Smooth muscle cell (in vitro differentiated cells): Measurements from ENCODE around the gene MOCOS. TPM values are rescaled to one million over a fixed set of nuclear protein-coding genes. Genes with fewer than 3 reads are reported as not detected.
A peak's percentile ranks its signal among the peaks of the same experiment; 100 is the strongest.

Source experiments
- DNase-seq: peaks from one replicate; lab custom pipeline; 2025; ENCODE audit not compliant: unreplicated experiment; lab: John Stamatoyannopoulos, UW
- H2AFZ ChIP-seq: fragments of 200-600 bp; sonication (generic); 2 replicates; pipeline ENCODE4 v1.6.0; 2016; ENCODE audit warnings: antibody characterized with exemption, low read depth, mild to moderate bottlenecking
- H3F3A ChIP-seq: fragments of 200-600 bp; sonication (generic); 2 replicates; pipeline ENCODE4 v1.6.0; 2017; ENCODE audit warnings: antibody characterized with exemption, low read depth
- H3K27ac ChIP-seq: fragments of 200-600 bp; sonication (generic); 2 replicates; pipeline ENCODE4 v1.5.1; 2016; ENCODE audit warnings: low read depth, mild to moderate bottlenecking
- H3K27me3 ChIP-seq: fragments of 200-600 bp; sonication (generic); 2 replicates; pipeline ENCODE4 v1.6.1; 2016; ENCODE audit warnings: low read depth, mild to moderate bottlenecking
- H3K36me3 ChIP-seq: fragments of 200-600 bp; sonication (generic); 2 replicates; pipeline ENCODE4 v1.5.1; 2016; ENCODE audit warnings: low read depth
- H3K4me1 ChIP-seq: fragments of 200-600 bp; sonication (generic); 2 replicates; pipeline ENCODE4 v1.5.1; 2016; ENCODE audit warnings: low read depth
- H3K4me2 ChIP-seq: fragments of 200-600 bp; sonication (generic); 2 replicates; pipeline ENCODE4 v1.6.0; 2016; ENCODE audit warnings: mild to moderate bottlenecking
- H3K4me3 ChIP-seq: fragments of 200-600 bp; sonication (generic); 2 replicates; pipeline ENCODE4 v1.5.1; 2016; ENCODE audit warnings: mild to moderate bottlenecking
- H3K79me2 ChIP-seq: fragments of 200-600 bp; sonication (generic); 2 replicates; pipeline ENCODE4 v1.6.0; 2016; ENCODE audit warnings: low read depth, mild to moderate bottlenecking
- H3K9ac ChIP-seq: fragments of 200-600 bp; sonication (generic); 2 replicates; pipeline ENCODE4 v1.6.0; 2016; ENCODE audit warnings: low read depth
- H3K9me3 ChIP-seq: fragments of 200-600 bp; sonication (generic); replicated peaks from 2 replicates; pipeline ENCODE4 v1.5.1; 2016; ENCODE audit warnings: low read depth
- H4K20me1 ChIP-seq: fragments of 200-600 bp; sonication (generic); 2 replicates; pipeline ENCODE4 v1.6.0; 2016; ENCODE audit warnings: low read depth
- CTCF ChIP-seq: fragments of 200-600 bp; sonication (generic); IDR thresholded peaks from 2 replicates; pipeline ENCODE4 v1.5.1; 2017; ENCODE audit warnings: borderline replicate concordance, mild to moderate bottlenecking, antibody characterized with exemption; ENCODE audit not compliant: insufficient read depth, poor library complexity, severe bottlenecking
- WGBS: methylation state at CpG from one replicate; pipeline ENCODE4 v1.1.7; 2016; ENCODE audit warnings: low lambda C conversion rate; 5-methylcytosine and 5-hydroxymethylcytosine counted together
- polyA plus RNA-seq: library from polyadenylated mRNA; unstranded; fragments of >200 nt; fragmentation: Nextera tagmentation; extraction: Ambion mirVana; gene quantifications from 2 replicates; pipeline ENCODE4 v1.2.1, GENCODE V29; 2016
- total RNA-seq: library from RNA; depleted of rRNA; stranded (reverse); fragments of >200 nt; gene quantifications from 2 replicates; pipeline ENCODE4 v1.2.3, GENCODE V29; 2014

Gene MOCOS
- total and polyA plus RNA-seq, 2 experiments from 2014 or later = 1.6 to 1.7 TPM

- DNase-seq = no peak
- no peak overlapping the region for H3K4me2 ChIP-seq
- no peak overlapping the region for H3K27ac ChIP-seq
- H3K4me3 ChIP-seq = no peak overlapping the region
- whole genome bisulfite sequencing = 71% methylated on average over 6 of the region's 6 CpGs
- peaks cover 35% of the 10 kb centered on the region for H3K4me1 ChIP-seq
- no peaks in the 10 kb centered on the region for H3K36me3 ChIP-seq
- no peak overlapping the region for H2AFZ ChIP-seq
- H3K9ac ChIP-seq = no peak overlapping the region
- no peak for TF ChIP-seq CTCF
- H3F3A ChIP-seq = no peaks in the 10 kb centered on the region
- H3K27me3 ChIP-seq = no peaks in the 10 kb centered on the region
- H3K79me2 ChIP-seq = peaks cover 48% of the 10 kb centered on the region
- no peaks in the 10 kb centered on the region for H4K20me1 ChIP-seq
- H3K9me3 ChIP-seq = no peaks in the 10 kb centered on the region
Observed at GRCh38 chr18:36300211-36300610, 112.9 kb downstream of the MOCOS start.

GRCh38 chr18:36301884-36302283 lies 114.6 kb downstream of the MOCOS start:
- Histone ChIP-seq H3K9ac (no peak overlapping the region), H3K9me3 (no peaks in the 10 kb centered on the region), H3K4me2 (peak overlapping the region; percentile 4), H3K4me3 (no peak overlapping the region), H3K79me2 (peaks cover 61% of the 10 kb centered on the region), H3K4me1 (peaks cover 31% of the 10 kb centered on the region), H3K27me3 (no peaks in the 10 kb centered on the region), H3F3A (no peaks in the 10 kb centered on the region), H2AFZ (no peak overlapping the region), H3K27ac (peak overlapping the region; percentile 41), H3K36me3 (no peaks in the 10 kb centered on the region), H4K20me1 (no peaks in the 10 kb centered on the region)
- DNase-seq = no peak
- 82% methylated on average over 5 of the region's 5 CpGs for WGBS
- TF ChIP-seq CTCF = no peak

GRCh38 chr18:36302676-36303075 lies 115.4 kb downstream of the MOCOS start:
- Histone ChIP-seq H3K9me3 (no peaks in the 10 kb centered on the region), H3K27ac (peak overlapping the region; percentile 41), H3F3A (no peaks in the 10 kb centered on the region), H4K20me1 (no peaks in the 10 kb centered on the region), H3K4me1 (peaks cover 31% of the 10 kb centered on the region), H3K79me2 (peaks cover 66% of the 10 kb centered on the region), H3K4me3 (no peak overlapping the region), H3K36me3 (no peaks in the 10 kb centered on the region), H3K27me3 (no peaks in the 10 kb centered on the region), H2AFZ (no peak overlapping the region), H3K9ac (no peak overlapping the region), H3K4me2 (no peak overlapping the region)
- TF ChIP-seq CTCF = no peak
- no peak for DNase-seq
- 95% methylated on average over 2 of the region's 2 CpGs for WGBS

GRCh38 chr18:36303211-36303844 lies 116.0 kb downstream of the MOCOS start:
- Histone ChIP-seq H3K27ac (peak overlapping the region; percentile 41), H3K27me3 (no peaks in the 10 kb centered on the region), H3K9me3 (no peaks in the 10 kb centered on the region), H3K4me1 (peaks cover 31% of the 10 kb centered on the region), H3K4me2 (no peak overlapping the region), H3K36me3 (no peaks in the 10 kb centered on the region), H2AFZ (no peak overlapping the region), H3K79me2 (peaks cover 62% of the 10 kb centered on the region), H3K4me3 (no peak overlapping the region), H3K9ac (no peak overlapping the region), H4K20me1 (no peaks in the 10 kb centered on the region), H3F3A (no peaks in the 10 kb centered on the region)
- 62% methylated on average over 6 of the region's 6 CpGs for WGBS
- TF ChIP-seq CTCF = no peak
- no peak for DNase-seq
